K562 (cell line): ENCODE measurements around the gene ARHGAP42. TPM values are rescaled to one million over a fixed set of nuclear protein-coding genes. Genes with fewer than 3 reads are reported as not detected.
A peak's percentile ranks its signal among the peaks of the same experiment; 100 is the strongest.

ENCODE experiments used
- ARNT ChIP-seq, 2 experiments: fragments of 450-650 bp; IDR thresholded peaks; 2 replicates each; pipeline ENCODE4 v1.6.1; 2016; ENCODE audit warnings: mild to moderate bottlenecking in 1 of 2
- ATF4 ChIP-seq: fragments of 450-650 bp; formaldehyde crosslinking; IDR thresholded peaks from 2 replicates; pipeline ENCODE4 v1.4.0; 2022; ENCODE audit warnings: mild to moderate bottlenecking, moderate library complexity
- C11orf30 ChIP-seq: fragments of 450-650 bp; IDR thresholded peaks from 2 replicates; pipeline ENCODE4 v1.6.1; 2016; ENCODE audit warnings: low read depth, mild to moderate bottlenecking
- FOXA3 ChIP-seq, 2 experiments: fragments of 450-650 bp in 1 of 2; sonication (generic) in 1 of 2; formaldehyde crosslinking; IDR thresholded peaks in 1 of 2; conservative IDR thresholded peaks in 1 of 2; 2 replicates each; pipeline versions ENCODE4 v1.4.0 to v1.8.0; 2020 to 2022; ENCODE audit warnings: mild to moderate bottlenecking in 2 of 2, missing genetic modification reagents in 1 of 2
- FOXJ2 ChIP-seq: fragments of 200-800 bp; sonication (Bioruptor generic); IDR thresholded peaks from 2 replicates; pipeline ENCODE4 v1.6.1; 2016; ENCODE audit warnings: missing genetic modification characterization, missing compliant biosample characterization
- GABPB1 ChIP-seq: sonication (generic); formaldehyde crosslinking; IDR thresholded peaks from 2 replicates; pipeline ENCODE4 v1.8.0; 2022; ENCODE audit warnings: mild to moderate bottlenecking, missing genetic modification reagents
- HBP1 ChIP-seq: fragments of 450-650 bp; formaldehyde crosslinking; IDR thresholded peaks from 2 replicates; pipeline ENCODE4 v1.4.0; 2022; ENCODE audit warnings: missing genetic modification characterization
- KDM1A ChIP-seq, 2 experiments: fragments of 450-650 bp; IDR thresholded peaks; 2 replicates each; pipeline ENCODE4 v1.6.1; 2016; ENCODE audit warnings: mild to moderate bottlenecking in 2 of 2
- KLF16 ChIP-seq: IDR thresholded peaks from 2 replicates; pipeline ENCODE4 v1.6.1; 2016; ENCODE audit warnings: antibody characterized with exemption
- NFE2 ChIP-seq: IDR thresholded peaks from 2 replicates; pipeline ENCODE4 v1.6.1; 2014; ENCODE audit warnings: antibody characterized with exemption, low read depth
- RBM14 ChIP-seq: fragments of 200-400 bp; formaldehyde crosslinking; IDR thresholded peaks from 2 replicates; pipeline ENCODE4 v1.6.1; 2018; ENCODE audit warnings: low read depth, mild to moderate bottlenecking, low read length, moderate library complexity, borderline replicate concordance; ENCODE audit not compliant: insufficient read depth
- TCF7 ChIP-seq: sonication (generic); IDR thresholded peaks from 2 replicates; pipeline ENCODE4 v1.6.1; 2016; ENCODE audit warnings: antibody characterized with exemption, borderline replicate concordance
- TEAD4 ChIP-seq, 2 experiments: sonication (generic) in 1 of 2; formaldehyde crosslinking in 1 of 2; IDR thresholded peaks; 2 replicates each; pipeline versions ENCODE4 v1.6.1 to v1.8.0; 2012 to 2022; ENCODE audit warnings: borderline replicate concordance in 1 of 2, inconsistent platforms in 1 of 2, low read length in 1 of 2, mild to moderate bottlenecking in 1 of 2, missing genetic modification reagents in 1 of 2
- THRAP3 ChIP-seq: fragments of 450-650 bp; IDR thresholded peaks from 2 replicates; pipeline ENCODE4 v1.6.1; 2016; ENCODE audit warnings: mild to moderate bottlenecking, inconsistent platforms, borderline replicate concordance
- YY1 ChIP-seq, 3 experiments: IDR thresholded peaks; 2 replicates each; pipeline ENCODE4 v1.6.1; 2011; ENCODE audit warnings: low read length in 2 of 3, mild to moderate bottlenecking in 2 of 3, moderate library complexity in 2 of 3, borderline replicate concordance in 1 of 3, control low read depth in 1 of 3, low read depth in 1 of 3; ENCODE audit not compliant: insufficient read depth in 3 of 3, insufficient replicate concordance in 2 of 3, control insufficient read depth in 1 of 3, insufficient read length in 1 of 3; ENCODE audit errors: extremely low read depth in 1 of 3
- ZBTB26 ChIP-seq: fragments of 450-650 bp; formaldehyde crosslinking; IDR thresholded peaks from 2 replicates; pipeline ENCODE4 v1.4.0; 2022; ENCODE audit warnings: missing genetic modification characterization
- ZEB2 ChIP-seq: fragments of 450-650 bp; IDR thresholded peaks from 2 replicates; pipeline ENCODE4 v1.6.1; 2016
- ZNF121 ChIP-seq: sonication (generic); formaldehyde crosslinking; conservative IDR thresholded peaks from 2 replicates; pipeline ENCODE4 v1.8.0; 2022; ENCODE audit warnings: missing genetic modification reagents
- ZNF384 ChIP-seq: IDR thresholded peaks from 2 replicates; pipeline ENCODE4 v1.6.1; 2012; ENCODE audit warnings: low read depth, low read length, improper control_type of control experiment
- ZNF583 ChIP-seq: fragments of 250-450 bp; sonication (Bioruptor Pico); IDR thresholded peaks from 2 replicates; pipeline ENCODE4 v1.4.0; 2020
- ZNF592 ChIP-seq: fragments of 450-650 bp; IDR thresholded peaks from 2 replicates; pipeline ENCODE4 v1.6.1; 2017; ENCODE audit warnings: antibody characterized with exemption, mild to moderate bottlenecking
- polyA plus RNA-seq, 8 experiments: library from polyadenylated mRNA; depleted of rRNA in 4 of 8; stranded (reverse) in 5 of 8; unstranded in 3 of 8; fragments of >200 nt; fragmentation: Nextera tagmentation in 2 of 8; fragmentation: Illumina TruSeq in 1 of 8; extraction: Ambion mirVana in 2 of 8; extraction: Trizol in 1 of 8; gene quantifications; 2 replicates each; pipeline versions ENCODE4 v1.2.1 to v1.2.3, GENCODE V29; 2011 to 2014; ENCODE audit warnings: inconsistent platforms in 1 of 8, missing spikeins in 1 of 8
- total RNA-seq, 7 experiments: library from RNA; depleted of rRNA in 6 of 7; stranded (reverse); fragments of >200 nt in 6 of 7; fragmentation: Illumina TruSeq in 2 of 7; extraction: Trizol in 2 of 7; gene quantifications; 2 replicates each; pipeline versions ENCODE4 v1.2.1 to v1.2.3, GENCODE V29; 2011 to 2021; ENCODE audit warnings: low replicate concordance in 1 of 7

The ARHGAP42 gene
- total and polyA plus RNA-seq, 9 of the 15 experiments (the other 6 are each of a cell fraction or from before 2014, with no cell fraction given): 0.95 to 6.1 (median 2.4) TPM

GRCh38 chr11:100863080-100863581 is 176.0 kb downstream of the ARHGAP42 start (continued):
- TF ChIP-seq THRAP3: no peak
- no peak for TF ChIP-seq RBM14
- TF ChIP-seq ZNF384: no peak
- no peak for TF ChIP-seq GABPB1 (CRISPR knock-in tag)
- TF ChIP-seq KLF16: peak; percentile 77; the same call in 1 of the 2 replicates
- 0 out of 4 replicates have a peak, but pooled peaks of 1 of the 2 experiments have one; percentile 31 for TF ChIP-seq ARNT (IDR thresholded peaks at IDR 0.05)
- TF ChIP-seq TCF7: peak; percentile 20; the same call in 1 of the 2 replicates
- TF ChIP-seq FOXA3 (CRISPR knock-in tag; conservative IDR thresholded peaks at IDR 0.05 in 1 of 2, IDR thresholded peaks at IDR 0.05 in 1 of 2): peak; percentile 39 to 81; a peak in 2 of 4 replicates
- no peak for TF ChIP-seq HBP1 (CRISPR knock-in tag)
- peak; percentile 98 for TF ChIP-seq NFE2
- no peak for TF ChIP-seq ZNF121 (CRISPR knock-in tag)
- peak; percentile 53; the same call in 1 of the 2 replicates for TF ChIP-seq ZEB2
- TF ChIP-seq C11orf30: peak; percentile 96
- TF ChIP-seq ZNF592: peak; percentile 45; the same call in 1 of the 2 replicates
- peak; percentile 71 to 76; a peak in 3 of 4 replicates for TF ChIP-seq KDM1A (IDR thresholded peaks at IDR 0.05)
- TF ChIP-seq YY1 (IDR thresholded peaks at IDR 0.05; ENCODE audit: borderline replicate concordance in 1 of 3, control insufficient read depth in 1 of 3, extremely low read depth in 1 of 3, insufficient read depth in 3 of 3, insufficient read length in 1 of 3, insufficient replicate concordance in 2 of 3, low read depth in 1 of 3, low read length in 2 of 3): no peak
- no peak for TF ChIP-seq ATF4 (CRISPR knock-in tag)
- TF ChIP-seq FOXJ2 (tag): 0 out of 2 replicates have a peak, but pooled peaks have one; percentile 28
- TF ChIP-seq ZNF583 (CRISPR knock-in tag): no peak
- peak; percentile 93 for TF ChIP-seq TEAD4 (IDR thresholded peaks at IDR 0.05; ENCODE audit: low read length)
- TF ChIP-seq TEAD4 (CRISPR knock-in tag; IDR thresholded peaks at IDR 0.05; ENCODE audit: borderline replicate concordance): no peak
- TF ChIP-seq ZBTB26: no peak
